PC-3 (cell line): ENCODE measurements around the gene BCL3.

Source experiments
- EZH2 ChIP-seq: fragments of 300-600 bp; sonication (generic); IDR thresholded peaks from one replicate; pipeline ENCODE4 v1.6.1; 2017; ENCODE audit warnings: antibody characterized with exemption, mild to moderate bottlenecking, low read length; ENCODE audit not compliant: unreplicated experiment
- EZH2phosphoT487 ChIP-seq: fragments of 300-600 bp; sonication (generic); IDR thresholded peaks from 2 replicates; pipeline ENCODE4 v1.6.1; 2018; ENCODE audit warnings: mild to moderate bottlenecking, antibody characterized with exemption, low read length, borderline replicate concordance

GRCh38 chr19:44745887-44746600 is 2.5 kb upstream of the BCL3 start:
- TF ChIP-seq EZH2 = no peak
- no peak for TF ChIP-seq EZH2phosphoT487
